HFFc6 (cell line): ENCODE results near the gene RALGPS1. TPM values are rescaled to one million over a fixed set of nuclear protein-coding genes. Genes with fewer than 3 reads are reported as not detected.

Source experiments
- DNase-seq: peaks from one replicate; pipeline ENCODE4 v3.0.0-alpha.2; 2018
- H3K27ac Mint-ChIP-seq: 2 replicates; pipeline ENCODE4 v1.8.0; 2020; ENCODE audit warnings: mild to moderate bottlenecking, mixed read lengths
- H3K27me3 Mint-ChIP-seq: 2 replicates; pipeline ENCODE4 v1.8.0; 2021; ENCODE audit warnings: mild to moderate bottlenecking, moderate library complexity, mixed read lengths; ENCODE audit not compliant: insufficient read depth
- H3K36me3 Mint-ChIP-seq: 2 replicates; pipeline ENCODE4 v1.8.0; 2021; ENCODE audit warnings: low read depth, mixed read lengths
- H3K4me1 Mint-ChIP-seq: 2 replicates; pipeline ENCODE4 v1.8.0; 2020; ENCODE audit warnings: low read depth, mixed read lengths
- H3K4me3 Mint-ChIP-seq: 2 replicates; pipeline ENCODE4 v1.8.0; 2020; ENCODE audit warnings: mild to moderate bottlenecking, moderate library complexity, mixed read lengths
- H3K9me3 Mint-ChIP-seq: 2 replicates; pipeline ENCODE4 v1.8.0; 2020; ENCODE audit warnings: mild to moderate bottlenecking, mixed read lengths
- CTCF ChIP-seq: fragments of 200-600 bp; sonication (generic); IDR thresholded peaks from 2 replicates; pipeline ENCODE4 v1.5.0; 2021; ENCODE audit warnings: antibody characterized with exemption, mild to moderate bottlenecking
- total RNA-seq, 6 experiments: library from RNA; stranded (reverse); fragmentation: NEBNext Ultra II Directional; extraction: Animal tissue kit (Norgen Biotek cat#: 25700); gene quantifications; 2 replicates in 1 of 6; 3 replicates in 5 of 6; pipeline ENCODE4 v1.2.3, GENCODE V29; 2021

Gene RALGPS1
- total RNA-seq, 6 experiments from 2014 or later = 0.68 to 1.6 (median 1.1) TPM

- no peaks in the 10 kb centered on the region for H3K9me3 Mint-ChIP-seq
- no peak for TF ChIP-seq CTCF
Observed at GRCh38 chr9:126959917-126960316, 45.3 kb downstream of the RALGPS1 start.

GRCh38 chr9:126962336-126962735 lies 47.8 kb downstream of the RALGPS1 start:
- Mint-ChIP-seq H3K4me1 (peaks cover 28% of the 10 kb centered on the region), H3K27ac (no peak overlapping the region), H3K4me3 (no peak overlapping the region), H3K27me3 (peaks cover 3% of the 10 kb centered on the region), H3K36me3 (no peaks in the 10 kb centered on the region), H3K9me3 (no peaks in the 10 kb centered on the region)
- no peak for DNase-seq
- TF ChIP-seq CTCF = no peak

More at GRCh38 chr9:126959917-126960316, 45.3 kb downstream of the RALGPS1 start:
- H3K36me3 Mint-ChIP-seq = no peaks in the 10 kb centered on the region
- H3K27me3 Mint-ChIP-seq = peaks cover 3% of the 10 kb centered on the region
- H3K27ac Mint-ChIP-seq = no peak overlapping the region
- peaks cover 28% of the 10 kb centered on the region for H3K4me1 Mint-ChIP-seq
- DNase-seq = no peak
- no peak overlapping the region for H3K4me3 Mint-ChIP-seq

- H3K27me3 Mint-ChIP-seq = no peaks in the 10 kb centered on the region; the same call in 1 of the 2 replicates
- no peak overlapping the region for H3K4me3 Mint-ChIP-seq
- no peaks in the 10 kb centered on the region for H3K9me3 Mint-ChIP-seq
- no peak for TF ChIP-seq CTCF
- H3K27ac Mint-ChIP-seq = no peak overlapping the region
- DNase-seq = no peak
- H3K36me3 Mint-ChIP-seq = no peaks in the 10 kb centered on the region
- 0 out of 2 replicates have a peak, but pooled peaks cover 6% of the 10 kb centered on the region for H3K4me1 Mint-ChIP-seq
Observed at GRCh38 chr9:126965077-126965476, 50.5 kb downstream of the RALGPS1 start.

GRCh38 chr9:126965541-126966428 lies 51.2 kb downstream of the RALGPS1 start:
- TF ChIP-seq CTCF = peak; percentile 90
- no peak overlapping the region for H3K27ac Mint-ChIP-seq
- H3K9me3 Mint-ChIP-seq = no peaks in the 10 kb centered on the region
- H3K4me3 Mint-ChIP-seq = no peak overlapping the region
- H3K4me1 Mint-ChIP-seq = 0 out of 2 replicates have a peak, but pooled peaks cover 6% of the 10 kb centered on the region
- DNase-seq = peak; percentile 35
- no peaks in the 10 kb centered on the region for H3K36me3 Mint-ChIP-seq
- H3K27me3 Mint-ChIP-seq = no peaks in the 10 kb centered on the region; the same call in 1 of the 2 replicates

- H3K36me3 Mint-ChIP-seq = no peaks in the 10 kb centered on the region
- H3K27ac Mint-ChIP-seq = no peak overlapping the region
- no peak overlapping the region for H3K4me3 Mint-ChIP-seq
- H3K27me3 Mint-ChIP-seq = peaks cover 1% of the 10 kb centered on the region; the same call in 1 of the 2 replicates
- no peak for DNase-seq
- no peaks in the 10 kb centered on the region for H3K4me1 Mint-ChIP-seq
- no peaks in the 10 kb centered on the region for H3K9me3 Mint-ChIP-seq
- no peak for TF ChIP-seq CTCF
Observed at GRCh38 chr9:126971261-126971660, 56.7 kb downstream of the RALGPS1 start.
